GF-D8 (cell line): ENCODE measurements around the gene RAB11FIP5.
A peak's percentile ranks its signal among the peaks of the same experiment; 100 is the strongest.

Experiments used
- DNase-seq: peaks from one replicate; lab custom pipeline; 2025; lab: John Stamatoyannopoulos, UW

RAB11FIP5 gene

GRCh38 chr2:73087311-73087710, 25.4 kb downstream of the RAB11FIP5 start:
- DNase-seq, result no peak

- no peak for DNase-seq
Measured at GRCh38 chr2:73085691-73086090, 27.1 kb downstream of the RAB11FIP5 start.

- no peak for DNase-seq
Measured at GRCh38 chr2:73084971-73085370, 27.8 kb downstream of the RAB11FIP5 start.

- DNase-seq, result no peak
Measured at GRCh38 chr2:73083886-73084800, 28.6 kb downstream of the RAB11FIP5 start.

- no peak for DNase-seq
Measured at GRCh38 chr2:73082523-73083410, 30.0 kb downstream of the RAB11FIP5 start.

- no peak for DNase-seq
Measured at GRCh38 chr2:73081181-73081671, 31.5 kb downstream of the RAB11FIP5 start.

- DNase-seq, result no peak
Measured at GRCh38 chr2:73080321-73081131, 32.2 kb downstream of the RAB11FIP5 start.

GRCh38 chr2:73079636-73080035, 33.1 kb downstream of the RAB11FIP5 start:
- no peak for DNase-seq

- DNase-seq, result no peak
Measured at GRCh38 chr2:73078457-73079411, 34.0 kb downstream of the RAB11FIP5 start.

- DNase-seq, result no peak
Measured at GRCh38 chr2:73077424-73077795, 35.3 kb downstream of the RAB11FIP5 start.

GRCh38 chr2:73076701-73077423, 35.9 kb downstream of the RAB11FIP5 start:
- no peak for DNase-seq

GRCh38 chr2:73075477-73076373, 37.0 kb downstream of the RAB11FIP5 start:
- DNase-seq, result no peak

- DNase-seq, result no peak
Measured at GRCh38 chr2:73074110-73075069, 38.4 kb downstream of the RAB11FIP5 start.

GRCh38 chr2:73072416-73072815, 40.3 kb downstream of the RAB11FIP5 start:
- no peak for DNase-seq

GRCh38 chr2:73072129-73072395, 40.7 kb downstream of the RAB11FIP5 start:
- no peak for DNase-seq

GRCh38 chr2:73071360-73072128, 41.2 kb downstream of the RAB11FIP5 start, which contains the start of gene SFXN5:
Gene SFXN5 (minus strand): TSS chr2:73071712. CDS start chr2:73071705, 7 bp downstream.
- peak; percentile 81 for DNase-seq
